Mammary epithelial cell (primary cell): ENCODE results near the gene WSCD2.

ENCODE experiments used
- EZH2 ChIP-seq: IDR thresholded peaks from 2 replicates; pipeline ENCODE4 v1.6.1; 2012; ENCODE audit warnings: low read length, inconsistent platforms, borderline replicate concordance
- TF ChIP-seq, protein P1 (sequence below), 2 donors: IDR thresholded peaks in 1 of 2; conservative IDR thresholded peaks in 1 of 2; 2 replicates each; pipeline ENCODE4 v1.5.1; 2011 to 2012; ENCODE audit warnings: inconsistent platforms in 2 of 2, low read length in 2 of 2, mild to moderate bottlenecking in 2 of 2, control low read depth in 1 of 2, low read depth in 1 of 2; ENCODE audit not compliant: insufficient read depth in 1 of 2; ENCODE audit errors: extremely low read depth in 1 of 2

DNA sequence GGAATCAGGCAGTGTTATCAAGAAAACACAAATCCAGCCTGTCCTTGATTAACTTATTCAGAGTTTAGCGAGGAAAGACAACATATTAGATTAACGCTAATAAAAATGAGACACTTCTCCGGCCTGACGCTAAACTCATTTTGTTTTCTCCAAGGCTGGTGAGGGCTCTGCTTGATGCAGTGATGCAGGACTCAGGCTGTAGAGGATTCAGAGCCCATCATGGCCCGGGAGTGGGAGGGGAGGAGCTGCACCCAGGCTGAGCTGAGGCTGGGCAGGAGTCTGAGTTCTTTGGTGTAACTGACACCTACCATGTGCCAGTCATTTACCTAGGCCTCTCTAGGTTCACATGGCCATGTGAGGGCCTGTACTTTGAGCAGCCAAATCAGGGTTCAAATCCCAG is 70.0 kb downstream of the WSCD2 start:
- TF ChIP-seq, protein P1, sequence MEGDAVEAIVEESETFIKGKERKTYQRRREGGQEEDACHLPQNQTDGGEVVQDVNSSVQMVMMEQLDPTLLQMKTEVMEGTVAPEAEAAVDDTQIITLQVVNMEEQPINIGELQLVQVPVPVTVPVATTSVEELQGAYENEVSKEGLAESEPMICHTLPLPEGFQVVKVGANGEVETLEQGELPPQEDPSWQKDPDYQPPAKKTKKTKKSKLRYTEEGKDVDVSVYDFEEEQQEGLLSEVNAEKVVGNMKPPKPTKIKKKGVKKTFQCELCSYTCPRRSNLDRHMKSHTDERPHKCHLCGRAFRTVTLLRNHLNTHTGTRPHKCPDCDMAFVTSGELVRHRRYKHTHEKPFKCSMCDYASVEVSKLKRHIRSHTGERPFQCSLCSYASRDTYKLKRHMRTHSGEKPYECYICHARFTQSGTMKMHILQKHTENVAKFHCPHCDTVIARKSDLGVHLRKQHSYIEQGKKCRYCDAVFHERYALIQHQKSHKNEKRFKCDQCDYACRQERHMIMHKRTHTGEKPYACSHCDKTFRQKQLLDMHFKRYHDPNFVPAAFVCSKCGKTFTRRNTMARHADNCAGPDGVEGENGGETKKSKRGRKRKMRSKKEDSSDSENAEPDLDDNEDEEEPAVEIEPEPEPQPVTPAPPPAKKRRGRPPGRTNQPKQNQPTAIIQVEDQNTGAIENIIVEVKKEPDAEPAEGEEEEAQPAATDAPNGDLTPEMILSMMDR (conservative IDR thresholded peaks at IDR 0.05 in 1 of 2, IDR thresholded peaks at IDR 0.05 in 1 of 2; ENCODE audit: extremely low read depth in 1 of 2, insufficient read depth in 1 of 2, low read depth in 1 of 2, low read length in 2 of 2), result no peak
- no peak for TF ChIP-seq EZH2
